ENCODE data around the gene LAYN. TPM values are rescaled to one million over a fixed set of nuclear protein-coding genes. Genes with fewer than 3 reads are reported as not detected.
A peak's percentile ranks its signal among the peaks of the same experiment; 100 is the strongest.

LAYN gene, protein sequence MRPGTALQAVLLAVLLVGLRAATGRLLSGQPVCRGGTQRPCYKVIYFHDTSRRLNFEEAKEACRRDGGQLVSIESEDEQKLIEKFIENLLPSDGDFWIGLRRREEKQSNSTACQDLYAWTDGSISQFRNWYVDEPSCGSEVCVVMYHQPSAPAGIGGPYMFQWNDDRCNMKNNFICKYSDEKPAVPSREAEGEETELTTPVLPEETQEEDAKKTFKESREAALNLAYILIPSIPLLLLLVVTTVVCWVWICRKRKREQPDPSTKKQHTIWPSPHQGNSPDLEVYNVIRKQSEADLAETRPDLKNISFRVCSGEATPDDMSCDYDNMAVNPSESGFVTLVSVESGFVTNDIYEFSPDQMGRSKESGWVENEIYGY
- polyA plus RNA-seq (2012; ENCODE audit: missing spikeins) = 0.49 TPM

DNA sequence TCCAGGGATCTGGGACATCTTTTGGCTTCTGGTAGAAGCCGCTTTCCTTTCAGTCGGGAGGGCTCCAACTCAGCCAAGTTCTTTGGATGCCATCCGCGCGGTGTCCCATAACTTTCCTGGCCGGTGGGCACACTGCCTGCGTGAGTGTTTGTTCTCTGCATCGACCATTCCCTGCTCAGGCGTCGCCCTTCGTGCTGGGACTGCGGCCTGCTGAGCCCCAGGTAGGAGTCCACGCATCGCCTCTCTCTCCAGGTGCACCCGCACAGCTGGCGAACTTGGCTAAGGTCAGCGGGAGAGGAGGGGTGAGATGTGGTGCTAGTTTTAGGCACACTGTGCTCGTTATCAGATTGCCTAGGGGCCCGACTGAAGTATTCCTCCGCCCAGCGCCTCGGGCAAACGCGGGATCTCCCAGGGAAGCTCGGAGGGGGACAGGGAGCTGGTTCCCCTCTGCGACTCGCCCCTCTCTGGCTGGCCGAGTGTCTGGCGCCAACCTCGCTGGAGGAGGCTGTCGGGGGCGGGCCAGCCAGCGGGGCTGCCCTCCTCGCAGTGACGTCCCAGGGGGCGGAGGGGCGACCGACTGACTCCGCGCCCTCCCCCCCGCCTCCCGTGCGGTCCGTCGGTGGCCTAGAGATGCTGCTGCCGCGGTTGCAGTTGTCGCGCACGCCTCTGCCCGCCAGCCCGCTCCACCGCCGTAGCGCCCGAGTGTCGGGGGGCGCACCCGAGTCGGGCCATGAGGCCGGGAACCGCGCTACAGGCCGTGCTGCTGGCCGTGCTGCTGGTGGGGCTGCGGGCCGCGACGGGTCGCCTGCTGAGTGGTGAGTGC is at the start of gene LAYN:
TSS of gene LAYN (plus strand) at position 607 of the 823 bp plus-strand sequence. CDS start at position 731, 124 bp downstream.
- TF ChIP-seq POLR2A (IDR thresholded peaks at IDR 0.05; ENCODE audit: low read depth, low read length) = no peak
- no peak for TF ChIP-seq TAF1 (IDR thresholded peaks at IDR 0.05; ENCODE audit: borderline replicate concordance, low read depth, low read length)
- DNase-seq (ENCODE audit: insufficient read length) = peak; percentile 23

GRCh38 chr11:111494040-111494439 is 46.5 kb upstream of the LAYN start:
- no peak for FAIRE-seq
- TF ChIP-seq POLR2A (IDR thresholded peaks at IDR 0.05; ENCODE audit: low read depth, low read length) (no peak), POLR2AphosphoS5 (IDR thresholded peaks at IDR 0.05; ENCODE audit: low read depth, low read length) (no peak), TAF1 (IDR thresholded peaks at IDR 0.05; ENCODE audit: borderline replicate concordance, low read depth, low read length) (no peak)
- DNase-seq (ENCODE audit: insufficient read length) = no peak

More for the DNA sequence above, at the start of gene LAYN:
- FAIRE-seq = peak; percentile 50

DNA sequence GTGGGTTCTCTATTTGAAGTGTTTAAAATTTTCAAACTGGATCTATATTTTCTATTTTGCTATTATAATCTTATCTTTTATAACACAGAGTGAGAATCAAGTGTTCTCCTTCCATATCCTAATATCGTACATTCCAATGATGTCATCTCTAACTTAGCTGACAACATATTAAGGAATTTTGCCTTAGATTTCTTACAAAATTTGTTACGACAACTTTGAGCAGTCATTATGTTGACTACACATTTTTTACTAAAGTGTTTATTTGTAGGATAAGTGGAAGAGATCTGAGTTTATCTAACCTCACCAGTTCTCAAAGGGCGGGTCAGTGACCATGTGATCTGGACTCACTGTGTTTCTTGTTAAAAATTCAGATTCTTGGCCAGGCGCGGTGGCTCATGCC is 41.0 kb upstream of the LAYN start:
- TF ChIP-seq POLR2AphosphoS5 (IDR thresholded peaks at IDR 0.05; ENCODE audit: low read depth, low read length) = no peak
- no peak for TF ChIP-seq POLR2A (IDR thresholded peaks at IDR 0.05; ENCODE audit: low read depth, low read length)
- no peak for TF ChIP-seq TAF1 (IDR thresholded peaks at IDR 0.05; ENCODE audit: borderline replicate concordance, low read depth, low read length)
- FAIRE-seq = no peak
- no peak for DNase-seq (ENCODE audit: insufficient read length)

GRCh38 chr11:111500481-111500880 is 40.0 kb upstream of the LAYN start:
- FAIRE-seq (no peak), DNase-seq (ENCODE audit: insufficient read length) (no peak)
- TF ChIP-seq POLR2AphosphoS5 (IDR thresholded peaks at IDR 0.05; ENCODE audit: low read depth, low read length) (no peak), TAF1 (IDR thresholded peaks at IDR 0.05; ENCODE audit: borderline replicate concordance, low read depth, low read length) (no peak), POLR2A (IDR thresholded peaks at IDR 0.05; ENCODE audit: low read depth, low read length) (no peak)

GRCh38 chr11:111502611-111503010 is 37.9 kb upstream of the LAYN start:
- no peak for FAIRE-seq
- no peak for DNase-seq (ENCODE audit: insufficient read length)
- no peak for TF ChIP-seq TAF1 (IDR thresholded peaks at IDR 0.05; ENCODE audit: borderline replicate concordance, low read depth, low read length)
- TF ChIP-seq POLR2AphosphoS5 (IDR thresholded peaks at IDR 0.05; ENCODE audit: low read depth, low read length) = no peak
- no peak for TF ChIP-seq POLR2A (IDR thresholded peaks at IDR 0.05; ENCODE audit: low read depth, low read length)

- TF ChIP-seq POLR2AphosphoS5 (IDR thresholded peaks at IDR 0.05; ENCODE audit: low read depth, low read length) = no peak
- no peak for TF ChIP-seq POLR2A (IDR thresholded peaks at IDR 0.05; ENCODE audit: low read depth, low read length)
- TF ChIP-seq TAF1 (IDR thresholded peaks at IDR 0.05; ENCODE audit: borderline replicate concordance, low read depth, low read length) = no peak
- DNase-seq (ENCODE audit: insufficient read length) (no peak), FAIRE-seq (no peak)
Measured at GRCh38 chr11:111510311-111510710, 30.2 kb upstream of the LAYN start.

- DNase-seq (ENCODE audit: insufficient read length) = peak; percentile 19
- FAIRE-seq = peak; percentile 77
- TF ChIP-seq POLR2AphosphoS5 (IDR thresholded peaks at IDR 0.05; ENCODE audit: low read depth, low read length) (no peak), POLR2A (IDR thresholded peaks at IDR 0.05; ENCODE audit: low read depth, low read length) (no peak), TAF1 (IDR thresholded peaks at IDR 0.05; ENCODE audit: borderline replicate concordance, low read depth, low read length) (no peak)
Measured at GRCh38 chr11:111512296-111513239, 28.0 kb upstream of the LAYN start, which contains the start of gene BTG4. BTG4 (minus strand) TSS chr11:111512386; CDS start chr11:111498776, 13,610 bp downstream.

DNA sequence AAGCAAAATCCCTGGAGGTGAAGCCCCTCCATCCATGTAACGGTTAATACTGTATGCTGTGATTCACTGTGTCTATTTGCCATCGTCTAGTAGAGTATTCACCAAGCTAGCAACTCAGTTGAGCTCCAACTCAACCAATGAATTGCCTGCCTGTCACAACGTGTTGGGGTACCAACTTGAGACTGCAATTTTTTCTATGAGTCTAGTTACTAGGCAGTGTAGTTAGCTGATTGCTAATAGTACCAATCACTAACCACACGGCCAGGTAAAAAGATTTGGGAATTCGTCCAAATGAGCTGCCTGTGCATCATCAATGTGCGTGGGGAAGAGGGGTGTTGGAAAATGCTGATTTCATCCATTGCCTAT is 27.3 kb upstream of the LAYN start:
- FAIRE-seq (no peak), DNase-seq (ENCODE audit: insufficient read length) (no peak)
- TF ChIP-seq POLR2A (IDR thresholded peaks at IDR 0.05; ENCODE audit: low read depth, low read length) (no peak), POLR2AphosphoS5 (IDR thresholded peaks at IDR 0.05; ENCODE audit: low read depth, low read length) (no peak)

GRCh38 chr11:111514216-111515031 is 26.1 kb upstream of the LAYN start, which contains the start of gene HOATZ:
HOATZ (plus strand) TSS chr11:111514778; CDS start chr11:111514785, 7 bp downstream.
- FAIRE-seq (no peak), DNase-seq (ENCODE audit: insufficient read length) (no peak)
- TF ChIP-seq TAF1 (IDR thresholded peaks at IDR 0.05; ENCODE audit: borderline replicate concordance, low read depth, low read length) (no peak), POLR2AphosphoS5 (IDR thresholded peaks at IDR 0.05; ENCODE audit: low read depth, low read length) (no peak), POLR2A (IDR thresholded peaks at IDR 0.05; ENCODE audit: low read depth, low read length) (no peak)

GRCh38 chr11:111515591-111515990 is 24.9 kb upstream of the LAYN start:
- DNase-seq (ENCODE audit: insufficient read length) (no peak), FAIRE-seq (no peak)
- TF ChIP-seq POLR2A (IDR thresholded peaks at IDR 0.05; ENCODE audit: low read depth, low read length) (no peak), TAF1 (IDR thresholded peaks at IDR 0.05; ENCODE audit: borderline replicate concordance, low read depth, low read length) (no peak), POLR2AphosphoS5 (IDR thresholded peaks at IDR 0.05; ENCODE audit: low read depth, low read length) (no peak)
